HG03432 (cell line): ENCODE measurements around the gene FXYD6.

Experiments
- ATAC-seq: cut with Tn5 transposase; IDR thresholded peaks from one replicate; pipeline ENCODE4 v1.9.1; 2021; ENCODE audit warnings: mild to moderate bottlenecking, moderate library complexity; ENCODE audit not compliant: unreplicated experiment

The FXYD6 gene

DNA sequence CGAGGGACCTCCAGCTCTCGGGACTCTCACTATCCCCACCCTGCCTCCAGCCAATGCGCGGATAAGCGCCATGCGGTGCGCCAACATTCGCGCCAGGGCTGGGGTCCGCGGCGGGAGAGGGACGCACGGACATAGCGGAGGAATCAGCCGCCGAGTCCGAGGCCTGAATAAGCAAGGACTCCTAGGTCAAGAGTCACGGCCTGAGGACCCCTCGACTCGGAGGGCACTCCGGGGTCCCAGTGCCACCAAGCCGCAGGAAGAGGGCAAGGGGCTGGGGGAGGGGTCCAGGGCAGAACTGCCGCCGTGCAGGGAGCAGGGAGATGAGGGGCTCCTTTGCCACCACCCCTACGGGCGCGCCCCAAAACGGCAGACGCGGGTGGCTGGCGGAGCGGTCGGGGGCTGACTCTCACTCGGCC lies 80.0 kb downstream of the FXYD6 start:
- no peak for ATAC-seq

DNA sequence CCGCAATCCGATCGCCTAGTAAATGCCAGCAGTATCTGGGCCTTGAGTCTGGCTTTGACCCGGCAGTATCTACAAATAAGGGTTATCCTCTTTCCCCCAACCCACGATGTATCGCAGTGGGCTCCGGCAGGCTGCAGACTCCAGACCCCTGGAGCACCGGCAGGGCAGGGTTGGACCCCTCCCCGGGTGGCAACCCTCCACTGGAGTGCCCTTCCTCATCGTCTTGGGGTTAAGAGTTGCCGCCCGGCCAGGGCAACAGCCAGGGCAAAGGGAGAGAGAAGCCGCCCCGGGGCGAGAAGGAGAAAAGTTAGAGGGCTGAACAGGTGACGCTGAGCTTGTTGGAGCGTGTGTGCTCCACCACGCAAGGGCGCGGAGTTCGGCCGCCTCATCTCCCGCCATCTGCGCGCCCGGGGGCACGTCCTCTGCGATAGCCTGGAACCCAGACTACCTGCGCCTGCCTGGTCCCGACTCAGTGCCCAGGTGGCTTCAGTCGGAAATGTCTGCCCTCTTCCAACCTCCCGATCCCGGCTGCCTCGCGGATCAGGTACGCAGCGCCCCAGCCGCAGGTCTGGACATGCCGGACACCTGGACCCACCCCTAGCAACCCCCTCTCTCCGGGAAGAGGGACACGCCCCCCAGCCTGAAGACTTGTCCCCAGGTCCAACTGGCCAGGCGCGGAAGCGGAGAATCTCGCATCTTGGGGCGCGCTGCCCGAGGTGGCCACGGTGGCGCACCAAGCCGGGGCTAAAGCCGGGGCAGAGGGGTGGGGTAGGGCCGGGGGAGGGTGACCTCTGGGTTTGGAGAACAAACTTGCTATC lies 80.6 kb downstream of the FXYD6 start:
- ATAC-seq, result no peak

DNA sequence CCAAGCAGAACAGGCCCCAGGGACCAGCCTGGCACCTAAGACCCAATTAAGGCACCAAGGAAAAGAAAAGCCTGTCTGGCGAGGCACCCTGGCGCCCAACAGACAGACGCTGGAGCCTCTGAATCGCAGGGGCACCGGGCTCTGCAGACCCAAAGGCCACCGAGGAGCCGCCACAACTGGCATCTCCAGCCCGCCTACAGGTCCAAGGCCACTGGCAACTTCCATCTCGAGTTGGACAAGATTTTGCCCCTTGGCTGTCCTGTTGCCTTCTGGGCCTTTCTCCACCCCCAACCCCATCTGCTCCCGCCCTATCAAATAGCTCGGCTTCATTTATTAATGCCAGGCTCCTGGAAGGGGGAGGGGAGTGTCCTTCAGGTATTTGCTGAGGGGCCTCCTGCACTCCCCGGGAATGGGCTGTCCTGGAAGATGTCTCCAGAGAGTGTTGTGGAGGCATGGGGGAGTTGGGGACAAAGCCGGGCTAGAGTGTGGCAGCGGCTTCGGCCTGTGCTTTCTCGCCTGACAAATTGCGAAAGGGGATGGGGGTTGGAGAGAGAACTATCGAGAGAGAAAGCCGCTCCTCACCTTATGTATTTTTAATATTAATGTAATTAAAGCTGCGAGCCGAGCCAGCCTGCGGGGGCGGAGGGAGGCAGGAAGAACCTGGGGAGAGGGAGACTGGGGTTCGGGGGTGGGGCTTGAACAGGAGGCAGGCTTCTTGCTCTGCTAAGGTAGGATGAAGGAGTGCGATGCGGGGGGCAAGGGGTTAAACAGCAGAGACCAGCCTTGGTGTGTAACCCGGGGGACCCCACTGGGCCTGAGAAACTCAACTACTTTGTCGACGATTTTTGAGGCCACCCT lies 81.5 kb downstream of the FXYD6 start:
- no peak for ATAC-seq

DNA sequence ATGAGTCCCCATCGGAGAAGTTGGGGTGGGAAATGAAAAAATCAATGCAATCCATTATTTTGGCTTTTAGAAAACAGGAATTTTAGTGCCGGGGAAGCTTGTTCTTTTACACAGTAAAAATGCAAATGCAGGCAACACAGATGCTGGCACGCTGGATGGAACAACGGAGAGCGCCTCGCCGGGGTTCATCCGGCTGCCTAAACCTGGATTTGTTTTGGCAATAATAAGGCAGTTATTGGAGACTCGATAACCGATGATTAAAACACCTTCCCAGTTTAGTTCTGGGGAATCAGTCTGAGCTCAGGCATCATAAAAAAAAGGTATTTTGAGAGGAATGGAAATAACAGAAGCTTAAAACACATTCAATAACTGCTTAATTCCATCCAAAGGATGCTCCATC lies 82.3 kb downstream of the FXYD6 start:
- no peak for ATAC-seq

DNA sequence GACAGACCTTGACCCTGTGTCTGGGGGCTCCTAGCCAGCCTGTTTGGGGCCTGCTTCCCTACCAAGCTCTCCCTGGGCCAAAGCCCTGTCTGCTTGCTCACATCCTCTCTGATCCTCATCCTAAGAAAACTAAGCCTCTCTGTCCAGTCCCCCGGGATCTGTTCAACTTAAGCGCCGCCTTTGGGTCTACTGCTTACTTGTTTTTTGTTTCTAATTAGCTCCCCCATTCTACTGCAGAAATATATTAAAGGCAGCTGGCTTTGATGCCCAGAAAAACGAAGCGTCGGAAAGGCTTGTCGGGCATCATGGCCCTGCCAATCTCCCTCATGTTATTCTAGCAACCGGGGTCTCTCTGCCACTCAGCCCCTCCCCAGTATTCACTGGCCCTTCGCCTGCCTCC lies 82.9 kb downstream of the FXYD6 start:
- no peak for ATAC-seq

DNA sequence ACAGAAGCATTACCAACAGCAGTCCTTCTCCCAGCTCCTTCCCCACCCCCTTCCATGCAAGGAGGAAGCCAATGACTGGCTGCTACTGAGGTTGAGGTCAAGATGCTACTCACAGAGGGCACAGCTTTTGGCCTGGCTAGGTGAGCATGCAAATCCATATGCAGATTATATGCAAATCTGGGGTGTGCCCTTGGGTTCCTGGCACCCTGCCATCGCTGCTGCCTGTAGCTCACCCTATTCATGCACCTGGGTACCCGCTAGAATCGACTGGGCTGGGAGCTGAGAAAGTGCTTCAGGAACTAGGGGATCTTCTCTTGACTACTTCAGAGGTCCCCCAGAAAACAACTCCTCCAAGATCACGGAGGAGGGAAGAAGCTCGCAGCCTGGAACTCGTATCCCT lies 83.5 kb downstream of the FXYD6 start:
- ATAC-seq, result no peak

DNA sequence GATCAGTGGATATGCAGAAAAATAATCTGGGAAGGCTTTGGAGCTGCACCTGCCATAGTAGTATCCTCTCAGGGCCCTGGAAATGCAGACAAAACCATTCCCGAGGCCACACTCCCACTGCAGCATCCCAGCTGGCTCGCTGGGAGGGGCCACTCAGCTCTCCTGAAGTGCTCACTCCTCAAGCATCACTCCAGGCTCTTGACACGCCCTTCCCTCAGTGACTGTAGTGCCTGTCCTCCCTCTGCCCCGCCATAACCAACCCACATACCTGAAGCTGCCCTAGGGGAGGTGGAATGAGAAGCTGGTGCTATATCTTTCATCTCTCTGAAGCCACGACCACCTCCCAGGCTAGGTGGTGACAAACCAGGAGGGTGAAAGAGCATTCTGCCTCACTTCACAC lies 84.2 kb downstream of the FXYD6 start:
- no peak for ATAC-seq

DNA sequence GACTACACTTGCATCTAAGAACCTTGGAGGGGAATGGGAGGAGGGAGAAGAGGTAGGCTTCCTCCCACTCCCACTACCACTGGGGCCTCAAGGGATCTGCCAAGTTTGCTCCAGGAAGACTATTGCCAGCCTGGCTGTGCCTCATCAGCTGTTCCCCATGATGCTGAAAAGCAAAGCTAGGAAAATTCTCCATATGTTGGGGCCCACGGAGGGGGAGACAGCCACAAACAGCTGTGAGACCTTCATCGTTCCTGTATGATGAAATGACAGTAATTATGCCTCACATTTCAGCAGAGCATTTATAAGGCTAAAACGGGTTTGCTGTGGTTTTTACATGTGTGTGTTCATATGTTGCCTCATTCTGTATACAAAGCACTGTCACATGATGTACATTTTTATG lies 86.2 kb downstream of the FXYD6 start:
- no peak for ATAC-seq

DNA sequence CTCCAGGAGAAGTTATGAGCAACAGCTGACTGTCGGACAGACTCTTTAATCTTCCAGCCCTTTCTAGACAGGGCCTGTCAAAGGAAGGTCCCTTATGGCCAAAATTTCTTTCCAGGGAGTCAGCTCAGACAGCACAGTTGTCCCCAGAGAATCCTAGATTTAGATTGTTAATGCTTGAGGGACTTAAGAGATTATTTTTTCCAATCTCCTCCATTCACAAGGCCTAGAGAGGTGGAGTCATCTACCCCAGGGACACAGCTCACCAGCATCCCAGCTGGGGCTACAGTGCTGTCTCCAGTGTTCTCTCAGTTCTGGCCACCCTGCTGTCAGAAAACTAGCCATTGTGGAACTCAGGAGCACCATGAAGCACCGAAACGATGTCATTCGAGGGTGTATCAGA lies 87.2 kb downstream of the FXYD6 start:
- ATAC-seq, result no peak
